Measurements from ENCODE around the gene NACC1.

The NACC1 gene

GRCh38 chr19:13100031-13100588 is 18.0 kb upstream of the NACC1 start:
- DNase-seq (ENCODE audit: low read depth): no peak

GRCh38 chr19:13100841-13101589 is 17.0 kb upstream of the NACC1 start:
- DNase-seq (ENCODE audit: low read depth): no peak

- no peak for DNase-seq (ENCODE audit: low read depth)
These were observed 16.3 kb upstream of the NACC1 start for GRCh38 chr19:13101590-13102415.

- no peak for DNase-seq (ENCODE audit: low read depth)
These were observed 15.7 kb upstream of the NACC1 start for GRCh38 chr19:13102416-13102665.

GRCh38 chr19:13102666-13103580 is 15.1 kb upstream of the NACC1 start, which contains the start of gene LYL1:
LYL1 (minus strand) TSS chr19:13102858; CDS start chr19:13101171, 1,687 bp downstream.
- no peak for DNase-seq (ENCODE audit: low read depth)

GRCh38 chr19:13103581-13104359 is 14.3 kb upstream of the NACC1 start:
- DNase-seq (ENCODE audit: low read depth): no peak

- no peak for DNase-seq (ENCODE audit: low read depth)
These were observed 13.7 kb upstream of the NACC1 start for GRCh38 chr19:13104360-13104847.

- no peak for DNase-seq (ENCODE audit: low read depth)
These were observed 13.0 kb upstream of the NACC1 start for GRCh38 chr19:13104848-13105711.

- no peak for DNase-seq (ENCODE audit: low read depth)
These were observed 8.5 kb upstream of the NACC1 start for GRCh38 chr19:13109361-13110098.

GRCh38 chr19:13110099-13110610 is 7.9 kb upstream of the NACC1 start:
- DNase-seq (ENCODE audit: low read depth): no peak

GRCh38 chr19:13112555-13112954 is 5.5 kb upstream of the NACC1 start:
- no peak for DNase-seq (ENCODE audit: low read depth)

GRCh38 chr19:13115936-13116281 is 2.2 kb upstream of the NACC1 start:
- DNase-seq (ENCODE audit: low read depth): no peak

GRCh38 chr19:13116282-13117175 is 1.5 kb upstream of the NACC1 start, which contains the start of gene TRMT1:
TRMT1 (minus strand) TSS chr19:13116740; CDS start chr19:13116399, 341 bp downstream.
- DNase-seq (ENCODE audit: low read depth): peak; percentile 81

GRCh38 chr19:13117176-13117771 is 790 bp upstream of the NACC1 start:
- no peak for DNase-seq (ENCODE audit: low read depth)

- no peak for DNase-seq (ENCODE audit: low read depth)
These were observed 545 bp downstream of the NACC1 start for GRCh38 chr19:13118424-13119193.

GRCh38 chr19:13119627-13120026 is 1.6 kb downstream of the NACC1 start:
- DNase-seq (ENCODE audit: low read depth): no peak

- no peak for DNase-seq (ENCODE audit: low read depth)
These were observed 2.0 kb downstream of the NACC1 start for GRCh38 chr19:13120031-13120430.
